Gastroesophageal sphincter (tissue), 4 donors: ENCODE measurements around the gene SNX15. TPM values are rescaled to one million over a fixed set of nuclear protein-coding genes. Genes with fewer than 3 reads are reported as not detected.

ENCODE experiments used
- ATAC-seq: fragments of 150-250 bp; one replicate; pipeline ENCODE4 v1.9.1; 2016; ENCODE audit warnings: mild to moderate bottlenecking, moderate library complexity
- H3K27ac ChIP-seq, 4 donors: fragments of 200-600 bp; sonication (generic) in 3 of 4; 1 replicate in 3 of 4; 2 replicates in 1 of 4; pipeline ENCODE4 v1.5.1; 2016 to 2019
- H3K27me3 ChIP-seq: fragments of 200-600 bp; sonication (generic); one replicate; pipeline ENCODE4 v1.5.1; 2019
- H3K36me3 ChIP-seq, 2 donors: fragments of 200-600 bp; sonication (generic); one replicate each; pipeline ENCODE4 v1.5.1; 2019; ENCODE audit warnings: control low read depth in 1 of 2
- H3K4me1 ChIP-seq, 3 donors: fragments of 200-600 bp; sonication (generic); 1 replicate in 2 of 3; 2 replicates in 1 of 3; pipeline ENCODE4 v1.5.1; 2016 to 2019; ENCODE audit warnings: control low read depth in 2 of 3
- H3K4me3 ChIP-seq, 2 donors: fragments of 200-600 bp; sonication (generic); one replicate each; pipeline ENCODE4 v1.5.1; 2019; ENCODE audit warnings: mild to moderate bottlenecking in 1 of 2, moderate library complexity in 1 of 2
- H3K9me3 ChIP-seq, 3 donors: fragments of 200-600 bp; sonication (generic); one replicate each; pipeline ENCODE4 v1.5.1; 2017 to 2019; ENCODE audit warnings: control low read depth in 2 of 3
- EP300 ChIP-seq: sonication (generic); formaldehyde crosslinking; IDR thresholded peaks from one replicate; pipeline ENCODE4 v1.6.1; 2017; ENCODE audit warnings: antibody characterized with exemption, mild to moderate bottlenecking
- POLR2A ChIP-seq, 2 donors: fragments of 450-650 bp; IDR thresholded peaks; one replicate each; pipeline ENCODE4 v1.6.1; 2017; ENCODE audit warnings: antibody characterized with exemption in 2 of 2, mild to moderate bottlenecking in 2 of 2, moderate library complexity in 1 of 2
- POLR2AphosphoS5 ChIP-seq: sonication (generic); formaldehyde crosslinking; IDR thresholded peaks from one replicate; pipeline ENCODE4 v1.6.1; 2017; ENCODE audit warnings: antibody characterized with exemption
- WGBS, 2 donors: methylation state at CpG; one replicate each; pipeline ENCODE4 v1.1.5; 2018; ENCODE audit warnings: low coverage in 1 of 2; 5-methylcytosine and 5-hydroxymethylcytosine counted together
- total RNA-seq, 4 donors: library from RNA; depleted of rRNA; stranded (reverse); fragments of >200 nt; gene quantifications; one replicate each; pipeline ENCODE4 v1.1.0, GENCODE V29; 2016
- TF ChIP-seq, protein P1 (sequence below), 4 experiments: fragments of 200-600 bp in 2 of 4; fragments of 450-650 bp in 2 of 4; sonication (generic) in 1 of 4; IDR thresholded peaks; one replicate each; pipeline ENCODE4 v1.5.1; 2017 to 2019; ENCODE audit warnings: antibody characterized with exemption in 4 of 4, mild to moderate bottlenecking in 2 of 4, moderate library complexity in 2 of 4

The SNX15 gene
- total RNA-seq, 4 donors from 2014 or later, result 23.6 to 42.5 (median 30.1) TPM

DNA sequence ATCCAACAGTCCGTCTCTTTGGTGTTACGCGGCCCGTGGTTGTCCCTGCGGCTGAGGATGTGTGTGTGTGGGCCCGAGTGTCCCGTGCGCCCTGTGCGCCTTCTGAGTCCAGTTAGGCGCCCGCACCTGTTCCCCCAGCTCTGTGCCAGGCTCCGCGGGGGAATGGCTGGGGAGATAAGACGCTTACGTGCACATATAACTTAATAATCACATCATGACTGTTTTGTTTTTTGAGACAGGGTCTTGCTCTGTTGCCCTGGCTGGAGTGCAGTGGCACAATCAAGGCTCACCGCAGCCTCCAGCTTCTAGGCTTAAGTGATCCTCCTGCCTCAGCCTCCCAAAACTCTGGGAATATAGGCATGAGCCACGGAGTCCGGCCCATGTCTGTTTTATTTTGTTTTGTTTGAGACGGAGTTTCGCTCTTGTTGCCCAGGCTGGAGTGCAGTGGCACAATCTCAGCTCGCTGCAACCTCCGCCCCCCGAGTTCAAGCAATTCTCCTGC lies 12.5 kb upstream of the SNX15 start:
- Histone ChIP-seq H3K4me3 (peak overlapping the region; percentile 55 to 68), H3K27me3 (no peaks in the 10 kb centered on the region), H3K27ac (peak overlapping the region; percentile 94 to 100 (median 98)), H3K9me3 (no peaks in the 10 kb centered on the region), H3K4me1 (peaks cover 0 to 41% (median 10%) of the 10 kb centered on the region in 3 donors), H3K36me3 (peaks cover 0 to 24% of the 10 kb centered on the region in 2 donors)
- WGBS, 2 donors, result 74 to 87% methylated on average over 3 to 4 of the region's 23 CpGs
- TF ChIP-seq POLR2AphosphoS5, result no peak
- no peak for TF ChIP-seq POLR2A (IDR thresholded peaks at IDR 0.05)
- TF ChIP-seq, protein P1, sequence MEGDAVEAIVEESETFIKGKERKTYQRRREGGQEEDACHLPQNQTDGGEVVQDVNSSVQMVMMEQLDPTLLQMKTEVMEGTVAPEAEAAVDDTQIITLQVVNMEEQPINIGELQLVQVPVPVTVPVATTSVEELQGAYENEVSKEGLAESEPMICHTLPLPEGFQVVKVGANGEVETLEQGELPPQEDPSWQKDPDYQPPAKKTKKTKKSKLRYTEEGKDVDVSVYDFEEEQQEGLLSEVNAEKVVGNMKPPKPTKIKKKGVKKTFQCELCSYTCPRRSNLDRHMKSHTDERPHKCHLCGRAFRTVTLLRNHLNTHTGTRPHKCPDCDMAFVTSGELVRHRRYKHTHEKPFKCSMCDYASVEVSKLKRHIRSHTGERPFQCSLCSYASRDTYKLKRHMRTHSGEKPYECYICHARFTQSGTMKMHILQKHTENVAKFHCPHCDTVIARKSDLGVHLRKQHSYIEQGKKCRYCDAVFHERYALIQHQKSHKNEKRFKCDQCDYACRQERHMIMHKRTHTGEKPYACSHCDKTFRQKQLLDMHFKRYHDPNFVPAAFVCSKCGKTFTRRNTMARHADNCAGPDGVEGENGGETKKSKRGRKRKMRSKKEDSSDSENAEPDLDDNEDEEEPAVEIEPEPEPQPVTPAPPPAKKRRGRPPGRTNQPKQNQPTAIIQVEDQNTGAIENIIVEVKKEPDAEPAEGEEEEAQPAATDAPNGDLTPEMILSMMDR (IDR thresholded peaks at IDR 0.05), result no peak
- no peak for TF ChIP-seq EP300
- ATAC-seq, result peak; percentile 7

DNA sequence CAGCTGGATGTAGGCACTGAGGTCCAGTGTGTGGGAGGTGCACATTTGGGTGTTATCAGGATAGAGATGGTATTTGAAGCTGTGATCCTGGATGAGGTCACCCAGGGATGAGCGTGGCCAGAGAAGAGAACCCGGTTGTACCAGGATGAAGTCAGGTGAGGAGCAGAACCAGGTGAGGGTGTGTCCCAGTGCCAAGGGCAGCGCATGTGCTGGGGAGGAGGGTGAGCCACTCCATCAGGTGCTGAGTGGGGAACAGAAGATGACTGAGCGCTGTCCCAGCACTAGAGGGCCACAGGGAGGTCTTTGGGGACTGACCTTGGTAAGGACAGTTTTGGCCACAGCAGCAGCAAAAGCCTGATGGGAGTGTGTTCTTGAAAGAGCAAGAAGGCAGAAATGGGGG lies 10.5 kb upstream of the SNX15 start:
- Histone ChIP-seq H3K4me1 (peaks cover 0 to 41% (median 10%) of the 10 kb centered on the region in 3 donors), H3K9me3 (no peaks in the 10 kb centered on the region), H3K27me3 (no peaks in the 10 kb centered on the region), H3K4me3 (no peak overlapping the region), H3K27ac (no peak overlapping the region), H3K36me3 (peaks cover 0 to 43% of the 10 kb centered on the region in 2 donors)
- no peak for ATAC-seq
- TF ChIP-seq EP300 (no peak), POLR2A (IDR thresholded peaks at IDR 0.05) (no peak), POLR2AphosphoS5 (no peak)
- TF ChIP-seq, protein P1 (IDR thresholded peaks at IDR 0.05), result no peak
- 93% methylated on average over 4 of the region's 4 CpGs; no CpG with 5 or more reads in 1 of the 2 donors for WGBS, 2 donors

DNA sequence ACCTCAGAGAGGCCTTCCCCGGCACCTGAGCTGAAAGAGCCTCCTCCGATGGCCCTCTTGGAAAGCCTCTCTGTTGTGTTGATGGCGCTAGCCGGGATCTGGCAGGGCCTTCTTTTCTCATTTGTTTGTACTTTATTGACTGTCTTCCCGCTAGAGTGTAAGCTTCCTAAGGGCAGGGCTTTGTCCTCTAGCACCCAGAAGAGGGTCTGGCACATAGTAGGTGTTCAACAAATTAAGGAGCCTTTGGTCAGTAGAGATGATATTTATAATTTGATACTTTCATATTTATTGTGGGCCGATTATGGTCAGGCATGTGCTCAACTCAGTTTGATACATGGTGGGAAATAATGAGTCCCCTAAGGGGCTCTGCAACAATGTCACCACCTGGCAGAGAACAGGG lies 9.3 kb upstream of the SNX15 start:
- H3K27me3 ChIP-seq, result no peaks in the 10 kb centered on the region
- ATAC-seq, result no peak
- 94 to 96% methylated on average over 4 of the region's 6 CpGs for WGBS, 2 donors
- H3K4me3 ChIP-seq, result no peak overlapping the region
- H3K27ac ChIP-seq, result no peak overlapping the region
- peaks cover 0 to 38% (median 10%) of the 10 kb centered on the region in 3 donors for H3K4me1 ChIP-seq
- no peaks in the 10 kb centered on the region for H3K9me3 ChIP-seq
- TF ChIP-seq POLR2A (IDR thresholded peaks at IDR 0.05), result no peak
- TF ChIP-seq EP300, result no peak
- H3K36me3 ChIP-seq, result peaks cover 0 to 55% of the 10 kb centered on the region in 2 donors

DNA sequence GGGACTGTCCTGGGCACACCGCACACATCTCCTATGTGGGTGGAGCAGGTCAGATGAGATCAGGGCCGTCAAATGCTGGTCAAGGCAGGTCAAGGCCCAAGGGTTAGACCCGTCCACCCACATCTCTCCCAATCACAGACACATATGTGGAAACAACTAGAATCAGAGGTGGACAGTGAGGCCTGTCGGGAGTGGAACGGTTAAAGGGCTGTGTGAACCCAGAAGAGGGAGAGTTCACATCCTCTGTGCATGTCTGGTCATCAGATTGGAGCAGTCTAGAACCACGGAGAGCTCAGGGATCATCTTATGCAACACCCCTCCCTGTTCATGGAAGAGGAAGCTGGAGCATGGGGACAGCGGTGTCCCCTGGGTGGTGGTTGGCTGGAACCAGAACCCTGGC lies 7.4 kb upstream of the SNX15 start:
- TF ChIP-seq POLR2A (IDR thresholded peaks at IDR 0.05), result no peak
- TF ChIP-seq POLR2AphosphoS5, result no peak
- TF ChIP-seq, protein P1 (IDR thresholded peaks at IDR 0.05), result no peak
- no peak for TF ChIP-seq EP300
- Histone ChIP-seq H3K4me1 (peaks cover 0 to 29% (median 5%) of the 10 kb centered on the region in 3 donors), H3K27me3 (no peaks in the 10 kb centered on the region), H3K27ac (no peak overlapping the region), H3K36me3 (peaks cover 0 to 57% of the 10 kb centered on the region in 2 donors), H3K9me3 (no peaks in the 10 kb centered on the region), H3K4me3 (no peak overlapping the region)
- 76 to 93% methylated on average over 2 to 5 of the region's 7 CpGs for WGBS, 2 donors
- ATAC-seq, result no peak

DNA sequence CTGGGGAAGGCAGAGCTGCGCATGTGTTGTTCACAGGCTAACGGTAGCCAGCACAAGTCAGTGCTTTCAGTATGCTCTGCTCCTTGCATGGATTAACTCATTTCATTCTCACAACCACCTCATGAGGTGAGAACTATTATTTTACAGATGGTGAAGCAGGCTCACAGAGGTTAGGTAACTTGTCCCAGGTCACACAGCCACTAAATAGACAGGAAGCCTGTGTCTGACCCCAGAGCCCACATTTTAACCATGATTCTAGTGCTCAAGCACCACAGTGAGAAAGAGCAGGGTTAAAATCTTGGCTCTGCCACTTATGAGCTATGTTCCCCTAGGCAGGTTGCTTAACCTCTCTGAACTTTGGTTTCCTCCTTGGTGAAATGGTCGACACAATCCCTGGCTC lies 6.2 kb upstream of the SNX15 start:
- Histone ChIP-seq H3K27ac (no peak overlapping the region), H3K4me3 (no peak overlapping the region), H3K4me1 (peaks cover 0 to 17% (median 0%) of the 10 kb centered on the region in 3 donors), H3K9me3 (no peaks in the 10 kb centered on the region), H3K27me3 (no peaks in the 10 kb centered on the region), H3K36me3 (peaks cover 0 to 57% of the 10 kb centered on the region in 2 donors)
- no peak for TF ChIP-seq POLR2AphosphoS5
- TF ChIP-seq, protein P1 (IDR thresholded peaks at IDR 0.05), result no peak
- no peak for TF ChIP-seq POLR2A (IDR thresholded peaks at IDR 0.05)
- TF ChIP-seq EP300, result no peak
- 72 to 89% methylated on average over 2 to 3 of the region's 3 CpGs for WGBS, 2 donors
- ATAC-seq, result no peak
